ENCODE measurements around the gene TERF2IP. TPM values are rescaled to one million over a fixed set of nuclear protein-coding genes. Genes with fewer than 3 reads are reported as not detected.

The TERF2IP gene
- 32.3 and 40.2 TPM in 2 replicates for total RNA-seq

GRCh38 chr16:75647492-75648264 is at the start of gene TERF2IP, which contains the start of gene KARS1:
TSS of gene TERF2IP (plus strand) at chr16:75647773. CDS start at chr16:75647883, 110 bp downstream.
TSS of gene KARS1 (minus strand) at chr16:75647665. CDS start at chr16:75647639, 26 bp downstream.

GRCh38 chr16:75622761-75623605 is 24.6 kb upstream of the TERF2IP start, which contains the start of gene ADAT1:
TSS of gene ADAT1 (minus strand) at chr16:75623281. CDS start at chr16:75620799, 2,482 bp downstream.

GRCh38 chr16:75676909-75677308 is 29.3 kb downstream of the TERF2IP start, which contains the start of gene CPHXL2:
TSS of gene CPHXL2 (minus strand) at chr16:75677009. CDS start at chr16:75676999, 10 bp downstream.

GRCh38 chr16:75701361-75701760 is 53.8 kb downstream of the TERF2IP start, which contains the start of gene DUXB:
TSS of gene DUXB (minus strand) at chr16:75701461. CDS start at chr16:75701418, 43 bp downstream.

Small RNAs within 50 kb of the gene (small RNA-seq; reads per million reads assigned to genes)
- gene RN7SL520P = not detected

Other genes starting within 250 kb of the TERF2IP start
- gene CFDP1, start 214.3 kb upstream of the TERF2IP start, total RNA-seq = 53.9 and 80.9 TPM in 2 replicates
- 25.2 and 26.1 TPM in 2 replicates for gene TMEM170A, start 183.1 kb upstream of the TERF2IP start, total RNA-seq
- 0.65 and 1.1 TPM in 2 replicates for gene CHST6, start 152.3 kb upstream of the TERF2IP start, total RNA-seq
- 0.33 TPM in 1 of 2 replicates, not detected in the other for gene CHST5, start 111.7 kb upstream of the TERF2IP start, total RNA-seq
- 13.4 and 13.6 TPM in 2 replicates for gene TMEM231, start 91.5 kb upstream of the TERF2IP start, total RNA-seq
- gene GABARAPL2, start 81.4 kb upstream of the TERF2IP start, total RNA-seq = 40.2 and 42.4 TPM in 2 replicates
- gene ADAT1, start 24.5 kb upstream of the TERF2IP start, total RNA-seq = 90.5 and 102 TPM in 2 replicates
- 184 and 209 TPM in 2 replicates for gene KARS1, start 108 bp upstream of the TERF2IP start, total RNA-seq
- not detected in 2 replicates for gene CPHXL2, start 29.2 kb downstream of the TERF2IP start, total RNA-seq
- gene DUXB, start 53.7 kb downstream of the TERF2IP start, total RNA-seq = not detected in 2 replicates
- gene CPHXL, start 78.7 kb downstream of the TERF2IP start, total RNA-seq = not detected in 2 replicates

Data from vein endothelial cell (primary cell).